Bone marrow (tissue), 2 donors: Measurements from ENCODE around the gene MFAP1.

Experiments used
- DNase-seq, 2 donors: peaks; one replicate each; lab custom pipeline; 2025; lab: John Stamatoyannopoulos, UW

The MFAP1 gene

DNA sequence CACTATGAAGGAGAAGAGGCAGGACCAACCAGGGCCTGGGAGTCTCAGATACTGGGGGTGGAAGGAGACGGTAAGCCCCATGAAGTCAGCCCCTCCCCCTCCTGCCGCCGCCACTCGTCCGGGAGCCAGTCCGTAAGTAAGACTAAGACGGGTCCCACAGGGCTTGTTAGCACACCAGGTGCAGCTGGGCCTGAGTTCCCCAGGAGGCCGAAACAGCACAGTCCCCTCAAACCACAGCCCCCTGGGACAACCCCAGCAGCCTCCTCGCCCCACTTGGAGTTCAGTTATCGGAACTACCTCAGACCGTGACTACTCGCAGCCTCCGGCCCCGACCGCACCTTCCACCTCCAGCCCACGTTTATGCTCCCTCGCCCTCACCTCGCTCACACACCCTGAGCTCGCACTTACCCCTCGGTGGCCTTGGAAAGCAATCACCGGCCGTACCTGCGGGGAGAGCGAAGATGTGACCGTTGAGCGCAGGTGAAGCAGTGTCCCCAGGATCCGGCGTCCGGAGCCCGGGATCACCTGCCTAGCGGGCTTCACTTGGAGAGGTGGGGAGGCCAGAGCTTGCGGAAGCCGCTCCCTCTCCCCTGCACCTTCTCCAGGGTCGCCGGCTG is 48.3 kb downstream of the MFAP1 start:
- no peak for DNase-seq

DNA sequence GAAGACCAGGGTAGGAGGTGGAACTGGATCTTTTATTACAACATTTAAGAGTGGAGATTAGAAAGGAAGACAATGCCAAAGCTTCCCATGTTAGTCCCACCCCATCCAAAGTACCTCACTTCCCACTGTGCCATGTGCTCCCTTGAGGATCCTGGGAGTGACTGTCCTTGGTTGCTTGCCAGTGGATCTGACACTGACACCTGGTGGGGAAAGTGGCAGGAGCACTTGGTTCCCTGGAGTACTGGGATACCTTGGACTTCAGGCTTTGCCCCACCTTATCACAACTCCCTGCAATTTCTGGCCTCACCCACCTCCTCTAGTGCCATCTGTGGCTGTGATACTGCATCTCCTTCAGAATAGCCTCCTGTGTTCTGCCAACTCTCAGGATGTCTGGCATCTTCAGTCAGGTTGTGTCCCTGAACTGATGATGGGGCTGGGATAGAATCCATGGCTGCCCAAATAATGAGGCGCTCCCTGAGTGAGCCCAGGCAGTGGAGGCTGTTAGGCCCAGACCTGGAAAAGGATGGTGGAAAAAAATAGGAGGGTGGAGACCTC is 49.0 kb downstream of the MFAP1 start:
- no peak for DNase-seq

DNA sequence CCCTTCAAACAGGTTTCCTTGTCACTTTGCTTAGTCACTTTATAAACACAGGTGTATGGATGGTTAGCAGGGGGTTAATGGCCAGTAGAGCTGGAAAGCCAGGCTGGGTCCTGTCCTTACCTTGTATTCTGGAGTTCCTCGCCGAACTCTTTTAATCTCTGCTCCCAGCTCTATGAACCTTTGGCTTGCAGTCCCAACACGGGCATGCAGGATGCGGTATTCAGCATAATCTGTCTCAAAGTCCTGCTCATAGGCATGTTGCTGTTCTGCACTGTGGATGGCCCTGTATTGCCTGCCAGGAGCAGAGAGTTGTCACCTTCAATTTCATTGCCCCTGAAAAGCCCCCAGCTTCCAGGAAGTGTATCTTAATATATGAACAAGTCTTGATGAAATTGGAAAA is 50.4 kb downstream of the MFAP1 start:
- DNase-seq = no peak

DNA sequence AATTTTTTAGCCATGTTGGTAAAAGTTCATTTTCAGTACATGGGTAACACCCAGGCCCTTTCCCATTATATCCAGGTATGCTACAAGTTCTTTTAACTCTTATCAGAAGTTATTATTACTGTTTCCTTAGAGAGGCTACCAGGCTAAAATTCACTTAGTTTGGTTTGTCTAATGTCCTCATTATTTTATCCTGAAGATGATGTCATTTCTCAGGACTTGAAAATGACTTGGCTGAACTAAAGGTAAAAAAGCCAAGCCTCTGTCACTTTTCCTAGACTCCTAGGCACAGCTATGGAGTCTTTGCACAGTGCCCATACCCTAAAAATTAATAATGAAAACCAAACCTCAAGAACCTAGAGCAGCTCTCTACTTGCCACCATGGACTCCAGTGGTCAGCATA is 51.9 kb downstream of the MFAP1 start:
- DNase-seq = no peak

DNA sequence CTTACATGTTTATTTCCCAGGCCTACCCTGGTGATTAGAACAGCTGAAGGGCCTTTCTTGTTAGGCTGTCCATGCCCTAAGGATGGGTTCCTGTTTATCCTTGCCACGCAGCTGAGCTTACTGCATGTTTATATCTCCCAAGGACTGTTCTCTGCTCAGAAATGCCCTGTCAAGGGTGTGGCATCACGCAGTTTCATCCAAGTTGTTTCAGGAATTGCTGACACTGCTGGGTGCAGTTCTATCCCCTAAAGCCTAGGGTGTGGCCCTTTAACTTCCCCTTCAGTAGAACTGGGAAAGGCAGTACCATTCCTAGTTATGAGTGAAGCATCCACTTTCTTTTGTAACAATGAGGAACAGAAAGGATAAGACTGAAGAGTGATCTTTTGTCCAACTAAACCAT is 52.7 kb downstream of the MFAP1 start:
- no peak for DNase-seq

DNA sequence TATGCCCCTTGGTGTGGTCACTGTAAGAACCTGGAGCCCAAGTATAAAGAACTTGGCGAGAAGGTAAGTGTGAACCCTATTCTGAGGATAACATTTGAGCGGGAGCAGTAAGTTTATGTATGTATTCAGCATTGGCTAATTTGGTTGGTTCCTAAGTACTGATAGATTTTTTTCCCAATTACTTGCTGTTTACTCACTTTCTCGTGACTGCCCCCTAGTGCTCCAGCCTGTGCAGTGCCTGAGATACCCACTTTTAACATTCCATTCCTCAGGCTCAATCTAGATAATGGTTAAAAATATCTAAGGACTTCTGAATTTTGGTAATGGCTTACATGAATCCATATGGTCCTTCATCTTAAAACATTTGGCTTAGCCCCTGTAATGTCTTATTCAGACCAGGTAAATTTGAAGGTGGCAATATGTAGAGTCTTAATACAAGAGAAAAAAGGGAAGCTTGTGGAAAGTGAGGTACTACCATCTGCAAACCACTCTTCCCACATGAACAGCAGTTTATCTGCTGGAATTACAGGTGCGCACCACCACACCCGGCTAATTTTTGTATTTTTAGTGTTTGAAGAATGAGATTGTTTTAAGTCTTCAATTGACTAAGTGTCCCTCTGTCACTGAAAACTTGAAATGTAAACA is 54.8 kb downstream of the MFAP1 start:
- peak in 1 of 2 donors; percentile 62 for DNase-seq

DNA sequence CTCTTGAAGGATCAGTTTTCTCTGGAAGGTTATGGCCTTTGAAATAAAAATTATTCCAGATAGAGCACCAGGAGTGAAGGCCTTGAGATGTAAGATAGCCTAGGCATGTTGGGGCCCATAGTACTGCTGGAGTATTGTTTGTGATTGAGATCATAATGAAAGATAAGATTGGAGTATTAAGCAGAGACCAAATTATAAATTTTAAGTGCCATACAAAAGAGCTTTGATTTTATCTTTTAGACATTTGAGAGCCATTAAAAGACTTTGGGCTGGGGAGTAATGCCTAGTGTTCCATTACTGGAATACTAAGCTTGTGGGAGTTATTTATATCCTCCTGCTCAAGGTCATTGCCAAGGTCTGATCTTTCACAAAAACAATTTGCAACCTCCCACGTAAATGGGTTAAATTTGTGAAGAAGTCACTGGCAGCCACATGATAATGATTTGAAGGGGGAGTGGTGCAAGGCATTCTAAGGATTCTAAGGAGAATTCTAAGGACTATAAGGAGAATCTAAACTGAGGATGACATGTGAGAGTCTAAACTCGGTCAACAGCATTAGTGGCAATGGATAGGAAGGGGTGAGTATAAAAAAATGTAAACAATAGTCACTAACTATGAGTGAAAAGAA is 60.6 kb downstream of the MFAP1 start:
- DNase-seq = no peak

DNA sequence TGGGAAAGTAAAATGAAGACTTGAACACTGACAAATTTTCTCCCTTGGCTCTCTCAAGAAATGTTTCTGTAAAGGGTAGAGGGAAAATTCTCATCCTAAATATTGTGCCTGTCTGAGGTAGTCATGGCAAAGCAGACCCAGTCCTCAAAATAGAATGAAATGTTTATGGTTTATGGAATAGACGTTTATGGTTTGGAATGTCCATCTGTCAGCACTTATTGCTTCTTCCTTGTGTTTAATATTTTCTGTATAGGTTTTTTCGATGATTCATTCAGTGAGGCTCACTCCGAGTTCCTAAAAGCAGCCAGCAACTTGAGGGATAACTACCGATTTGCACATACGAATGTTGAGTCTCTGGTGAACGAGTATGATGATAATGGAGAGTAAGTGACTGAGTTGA is 61.7 kb downstream of the MFAP1 start:
- no peak for DNase-seq
